ENCODE results near the gene OR4X1.
"Not testable (repeated sequence)": the region's sequence is repeated elsewhere in the genome, so short reads cannot be mapped to it uniquely, and the experiment has no call there.

Gene OR4X1, protein sequence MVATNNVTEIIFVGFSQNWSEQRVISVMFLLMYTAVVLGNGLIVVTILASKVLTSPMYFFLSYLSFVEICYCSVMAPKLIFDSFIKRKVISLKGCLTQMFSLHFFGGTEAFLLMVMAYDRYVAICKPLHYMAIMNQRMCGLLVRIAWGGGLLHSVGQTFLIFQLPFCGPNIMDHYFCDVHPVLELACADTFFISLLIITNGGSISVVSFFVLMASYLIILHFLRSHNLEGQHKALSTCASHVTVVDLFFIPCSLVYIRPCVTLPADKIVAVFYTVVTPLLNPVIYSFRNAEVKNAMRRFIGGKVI

DNA sequence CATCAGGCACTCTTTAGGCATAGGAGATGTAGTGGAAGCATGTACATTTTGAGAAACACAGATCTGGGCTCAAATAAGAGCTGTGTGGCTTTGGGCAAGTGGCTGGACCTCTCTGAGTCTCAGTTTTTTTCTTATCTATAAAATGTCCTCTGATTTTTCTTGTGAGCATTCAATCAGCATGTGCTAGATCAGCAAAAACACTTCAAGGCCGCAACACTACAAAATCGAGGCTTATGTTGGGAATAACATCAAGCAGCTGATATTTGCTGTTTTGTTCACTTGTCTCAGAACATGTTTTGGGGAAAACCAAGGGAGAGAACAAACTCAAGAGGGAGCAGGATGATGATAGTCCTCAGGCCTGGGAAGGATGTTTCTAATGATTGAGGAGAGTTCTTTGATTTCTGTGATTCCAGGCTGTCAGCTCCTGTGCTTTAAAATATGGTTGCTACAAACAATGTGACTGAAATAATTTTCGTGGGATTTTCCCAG lies at the start of gene OR4X1:
TSS of gene OR4X1 (plus strand) at position 439 of the 489 bp plus-strand sequence. CDS start at position 439, 0 bp downstream.
- FAIRE-seq = no peak

DNA sequence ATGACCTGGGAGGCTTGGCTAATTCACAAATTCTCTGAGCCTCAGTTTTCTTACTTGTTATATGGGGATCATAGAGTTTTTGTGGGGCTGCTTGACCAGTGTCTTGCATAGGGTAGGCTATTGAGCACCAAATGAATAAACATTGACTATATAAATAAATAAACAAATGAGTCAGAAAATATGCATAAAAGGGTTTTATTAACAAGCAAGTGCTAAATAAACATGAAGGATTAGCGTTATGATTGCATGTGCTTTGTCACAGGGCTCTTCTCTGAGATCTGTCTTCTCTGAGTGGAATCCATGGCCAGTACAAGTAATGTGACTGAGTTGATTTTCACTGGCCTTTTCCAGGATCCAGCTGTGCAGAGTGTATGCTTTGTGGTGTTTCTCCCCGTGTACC lies 47.2 kb upstream of the OR4X1 start, which contains the start of gene OR4B1:
TSS of gene OR4B1 (plus strand) at position 301 of the 400 bp plus-strand sequence. CDS start at position 301, 0 bp downstream.
- FAIRE-seq = no peak

DNA sequence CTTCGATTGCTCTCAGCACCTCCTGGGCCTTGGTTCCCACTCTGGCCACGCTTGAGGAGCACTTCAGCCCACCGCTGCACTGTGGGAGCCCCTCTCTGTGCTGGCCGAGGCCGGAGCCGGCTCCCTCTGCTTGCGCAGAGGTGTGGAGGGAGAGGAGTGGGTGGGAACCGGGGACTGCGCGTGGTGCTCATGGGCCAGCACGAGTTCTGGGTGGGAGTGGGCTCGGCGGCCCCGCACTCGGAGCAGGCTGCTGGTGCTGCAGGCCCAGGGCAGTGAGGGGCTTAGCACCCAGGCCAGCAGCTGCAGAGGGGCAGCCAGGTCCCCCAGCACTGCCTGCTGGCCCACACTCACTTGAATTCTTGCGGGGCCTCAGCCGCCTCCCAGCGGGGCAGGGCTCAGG lies 34.9 kb upstream of the OR4X1 start:
- FAIRE-seq = no peak

DNA sequence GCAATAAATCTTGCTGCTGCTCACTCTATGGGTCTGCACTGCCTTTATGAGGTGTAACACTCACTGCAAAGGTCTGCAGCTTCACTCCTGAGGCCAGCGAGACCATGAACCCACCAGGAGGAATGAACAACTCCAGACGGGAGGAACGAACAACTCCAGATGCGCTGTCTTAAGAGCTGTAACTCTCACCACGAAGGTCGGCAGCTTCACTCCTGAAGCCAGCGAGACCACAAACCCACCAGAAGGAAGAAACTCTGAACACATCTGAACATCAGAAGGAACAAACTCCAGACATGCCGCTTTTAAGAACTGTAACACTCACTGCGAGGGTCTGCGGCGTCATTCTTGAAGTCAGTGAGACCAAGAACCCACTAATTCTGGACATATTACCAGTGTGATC lies 33.6 kb upstream of the OR4X1 start:
- FAIRE-seq = not testable (repeated sequence)

DNA sequence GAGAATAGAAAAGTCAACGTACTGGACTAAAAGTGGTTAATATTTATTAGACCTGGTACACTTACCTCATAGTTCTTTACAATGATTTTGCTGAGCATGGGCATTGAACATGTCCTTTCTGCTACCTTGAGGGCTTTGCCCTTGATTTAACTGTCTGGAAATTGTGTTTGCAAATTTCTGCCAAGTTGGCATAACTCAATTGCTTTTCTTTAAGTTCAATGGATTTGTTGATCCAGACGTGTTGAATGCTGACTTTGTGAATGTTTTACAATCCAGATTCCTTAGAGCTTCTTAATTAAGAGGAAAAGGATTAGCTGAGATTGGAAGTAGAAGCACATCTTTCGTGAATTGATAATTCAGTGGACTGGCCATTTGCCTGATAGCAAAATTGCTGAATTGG lies 25.9 kb upstream of the OR4X1 start:
- no peak for FAIRE-seq

DNA sequence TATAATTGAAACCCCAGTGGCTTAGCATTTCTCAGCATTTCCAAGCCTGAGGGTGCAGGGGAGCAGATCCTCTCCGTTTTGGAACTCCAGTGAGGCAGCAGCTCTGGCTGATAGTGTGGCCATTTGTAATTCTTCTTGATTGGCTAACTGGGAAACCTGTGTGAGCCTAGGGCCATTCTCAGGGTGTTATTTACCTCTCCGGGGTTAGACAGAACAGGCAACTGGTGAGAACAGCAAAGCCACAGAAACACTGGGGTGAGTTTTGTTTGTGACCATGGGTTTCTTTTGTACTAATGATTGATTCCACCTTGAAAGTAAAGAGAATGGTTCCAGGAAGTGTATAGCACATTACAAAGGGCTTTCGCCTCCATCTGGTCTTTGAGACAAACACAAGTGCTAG lies 21.2 kb upstream of the OR4X1 start:
- FAIRE-seq = no peak

DNA sequence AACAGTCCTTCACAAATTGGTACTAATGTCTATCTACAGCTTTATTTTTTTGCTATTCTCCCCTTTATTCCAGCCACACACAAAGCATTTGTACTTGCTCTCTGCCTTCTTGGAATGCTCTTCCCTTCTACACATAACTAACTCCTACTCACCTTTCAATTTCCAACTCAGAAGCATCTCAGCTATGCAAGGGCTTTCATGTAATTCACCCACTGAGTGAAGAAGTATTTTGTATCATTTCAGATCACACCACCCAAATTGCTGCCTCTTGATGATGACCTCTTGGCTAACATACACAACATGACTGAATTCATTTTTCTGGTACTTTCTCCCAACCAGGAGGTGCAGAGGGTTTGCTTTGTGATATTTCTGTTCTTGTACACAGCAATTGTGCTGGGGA lies 18.9 kb upstream of the OR4X1 start, which contains the start of gene OR4X2:
TSS of gene OR4X2 (plus strand) at position 301 of the 400 bp plus-strand sequence. CDS start at position 301, 0 bp downstream.
- no peak for FAIRE-seq

DNA sequence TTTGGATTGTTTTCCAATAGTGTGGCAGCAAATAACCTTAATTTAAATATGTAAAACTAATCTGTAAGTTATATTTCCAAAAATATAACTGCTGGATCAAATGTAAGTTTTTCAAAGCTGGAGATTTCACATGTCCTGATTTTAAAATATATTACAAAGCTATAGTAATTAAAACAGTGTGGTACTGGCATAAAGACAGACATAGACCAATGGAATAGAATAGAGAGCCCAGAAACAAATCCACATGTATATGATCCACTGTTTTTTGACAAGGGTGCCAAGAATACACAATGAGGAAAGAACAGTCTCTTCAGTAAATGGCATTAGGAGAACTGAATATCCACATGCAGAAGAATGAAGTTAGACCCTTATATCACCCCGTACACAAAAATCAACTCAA lies 14.8 kb upstream of the OR4X1 start:
- FAIRE-seq = no peak

DNA sequence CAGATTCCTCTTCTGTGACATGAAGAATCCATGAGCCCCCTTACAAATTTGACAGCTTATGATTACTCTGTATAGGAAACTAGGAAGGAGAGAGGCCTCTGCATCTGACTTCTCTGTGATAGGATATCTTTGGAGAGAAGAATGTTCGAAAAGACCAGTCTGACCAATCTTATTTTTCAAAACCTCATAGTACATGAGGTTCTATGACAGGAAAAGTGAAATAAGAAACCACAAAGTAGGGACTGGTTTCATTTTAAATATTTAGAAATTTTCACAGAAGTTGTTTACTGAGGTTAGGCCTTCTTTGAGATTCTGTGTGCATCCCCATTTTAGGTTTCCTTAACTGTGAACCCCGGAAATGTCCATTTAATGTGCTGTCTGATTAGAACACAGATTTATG lies 2.1 kb upstream of the OR4X1 start:
- FAIRE-seq = no peak

DNA sequence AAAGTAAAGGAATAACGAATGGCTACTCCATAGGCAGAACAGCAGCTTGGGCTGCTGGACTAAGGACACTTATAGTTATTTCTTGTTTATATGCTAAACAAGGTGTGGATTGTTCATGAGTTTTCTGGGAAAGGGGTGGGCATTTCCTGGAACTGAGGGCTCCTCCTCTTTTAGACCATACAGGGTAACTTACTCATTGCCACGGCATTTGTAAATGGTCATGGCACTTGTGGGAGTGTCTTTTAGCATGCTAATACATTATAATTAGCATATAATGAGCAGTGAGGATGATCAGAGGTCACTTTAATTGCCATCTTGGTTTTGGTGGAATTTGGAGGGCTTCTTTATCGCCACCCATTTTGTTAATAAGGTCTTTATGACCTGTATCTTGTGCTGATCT lies 7.0 kb downstream of the OR4X1 start:
- no peak for FAIRE-seq

DNA sequence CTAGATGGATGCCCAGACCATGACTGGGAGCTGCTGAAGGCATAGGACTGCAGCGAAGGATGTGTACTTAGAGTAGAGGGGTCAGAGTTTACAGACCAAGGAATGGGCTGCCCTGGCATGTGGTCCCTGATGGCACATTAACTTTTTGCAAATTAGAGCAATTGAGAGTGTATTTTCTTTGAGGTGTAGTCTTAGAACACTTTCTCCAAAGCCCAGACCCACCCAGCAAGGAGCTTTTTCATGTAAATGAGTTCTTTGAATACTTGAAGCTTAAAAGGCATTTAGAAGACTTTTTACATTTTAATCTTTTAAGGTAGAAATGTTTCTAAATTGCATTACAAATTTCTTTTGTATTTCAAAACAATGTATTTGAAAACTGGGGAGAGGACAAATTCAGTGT lies 8.9 kb downstream of the OR4X1 start:
- no peak for FAIRE-seq

DNA sequence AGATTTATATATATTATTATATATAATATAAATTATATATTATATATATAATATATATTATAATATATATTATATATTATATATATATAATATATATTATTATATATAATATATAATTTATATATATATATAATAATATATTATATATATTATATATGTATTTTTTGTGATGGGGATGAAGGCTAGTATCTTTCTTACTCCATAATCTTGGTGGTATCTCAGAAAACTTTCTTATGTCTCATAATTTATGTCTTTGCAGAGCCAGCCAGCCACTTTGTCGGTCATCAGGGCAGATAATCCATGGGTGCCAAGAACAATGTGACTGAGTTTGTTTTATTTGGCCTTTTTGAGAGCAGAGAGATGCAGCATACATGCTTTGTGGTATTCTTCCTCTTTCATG lies 42.3 kb downstream of the OR4X1 start, which contains the start of gene OR4S1:
TSS of gene OR4S1 (plus strand) at position 301 of the 400 bp plus-strand sequence. CDS start at position 301, 0 bp downstream.
- FAIRE-seq = peak; percentile 66

DNA sequence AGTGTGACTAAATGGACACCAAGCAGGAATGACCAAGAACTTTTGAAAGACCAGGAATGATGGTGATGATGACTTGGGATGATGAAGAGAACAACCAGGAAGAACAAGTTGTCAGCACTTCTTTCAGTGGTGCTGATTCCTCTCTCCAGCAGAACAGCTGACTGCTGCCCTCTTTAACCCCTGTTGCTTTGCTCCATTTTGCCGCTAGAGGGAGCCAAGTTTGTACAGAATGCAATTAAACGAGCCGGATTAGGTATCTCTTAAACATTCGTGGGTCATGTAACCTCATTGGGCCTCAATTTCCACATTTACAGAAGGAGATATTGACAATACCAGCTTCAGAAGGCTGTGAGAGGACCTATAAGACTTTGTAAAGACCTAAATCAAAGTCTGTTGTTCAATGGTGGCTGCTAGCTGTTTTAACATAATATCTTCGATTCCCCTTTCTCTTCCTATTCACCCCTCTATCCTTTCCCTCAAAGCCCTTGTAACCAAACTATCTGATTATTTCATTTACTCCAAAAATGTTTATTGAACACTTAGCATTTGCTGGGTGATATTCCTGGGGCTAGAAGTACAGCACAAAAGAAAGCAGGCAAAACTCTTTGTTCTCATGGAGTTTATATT lies 44.2 kb downstream of the OR4X1 start:
- FAIRE-seq = no peak

DNA sequence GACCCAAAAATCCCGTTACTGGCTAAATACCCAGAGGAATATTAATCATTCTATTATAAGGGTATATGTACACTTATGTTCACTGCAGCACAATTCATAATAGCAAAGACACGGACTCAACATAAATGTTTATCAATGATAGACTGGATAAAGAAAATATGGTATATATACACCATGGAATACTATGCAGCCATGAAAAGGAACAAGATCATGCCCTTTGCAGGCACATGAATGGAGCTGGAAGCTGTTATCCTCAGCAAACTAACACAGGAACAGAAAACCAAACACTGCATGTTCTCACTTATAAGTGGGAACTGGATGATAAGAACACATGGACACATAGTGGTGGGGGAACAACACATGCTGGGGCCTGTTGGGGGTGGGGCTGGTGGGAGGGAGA lies 49.9 kb downstream of the OR4X1 start:
- FAIRE-seq = not testable (repeated sequence)

All from endometrium (tissue), 2 donors.